HG02981 (cell line): Measurements from ENCODE around the gene HSD3B7.
"Not testable (repeated sequence)": the region's sequence is repeated elsewhere in the genome, so short reads cannot be mapped to it uniquely, and the experiment has no call there.

Experiments
- ATAC-seq: cut with Tn5 transposase; IDR thresholded peaks from one replicate; pipeline ENCODE4 v1.9.1; 2021; ENCODE audit warnings: mild to moderate bottlenecking, moderate library complexity; ENCODE audit not compliant: unreplicated experiment

HSD3B7 gene

GRCh38 chr16:31017756-31018155, 32.7 kb downstream of the HSD3B7 start:
- not testable (repeated sequence) for ATAC-seq

- no peak for ATAC-seq
These were observed 35.5 kb downstream of the HSD3B7 start for GRCh38 chr16:31020536-31020935.

- no peak for ATAC-seq
These were observed 37.7 kb downstream of the HSD3B7 start for GRCh38 chr16:31022544-31023251.

GRCh38 chr16:31023252-31023602, 38.2 kb downstream of the HSD3B7 start:
- ATAC-seq: no peak

GRCh38 chr16:31023627-31024226, 38.7 kb downstream of the HSD3B7 start:
- ATAC-seq: no peak

GRCh38 chr16:31025339-31025738, 40.3 kb downstream of the HSD3B7 start:
- no peak for ATAC-seq

- no peak for ATAC-seq
These were observed 44.3 kb downstream of the HSD3B7 start for GRCh38 chr16:31029272-31029671.

GRCh38 chr16:31031276-31031675, 46.3 kb downstream of the HSD3B7 start:
- ATAC-seq: no peak

GRCh38 chr16:31032736-31033708, 48.0 kb downstream of the HSD3B7 start, which contains the start of gene STX4:
TSS of gene STX4 (plus strand) at chr16:31033558. CDS start at chr16:31033806, 248 bp downstream.
- peak; percentile 76 for ATAC-seq

- peak; percentile 42 for ATAC-seq
These were observed 48.9 kb downstream of the HSD3B7 start for GRCh38 chr16:31033709-31034492.

- no peak for ATAC-seq
These were observed 51.7 kb downstream of the HSD3B7 start for GRCh38 chr16:31036691-31037090.
